GM12878 (cell line): ENCODE measurements around the gene AGAP1.

Experiments
- BCL3 ChIP-seq: IDR thresholded peaks from 2 replicates; pipeline ENCODE4 v1.6.1; 2011; ENCODE audit warnings: borderline replicate concordance, low read depth, mild to moderate bottlenecking, moderate library complexity, low read length; ENCODE audit not compliant: insufficient read depth, poor library complexity, severe bottlenecking
- BRCA1 ChIP-seq: IDR thresholded peaks from 2 replicates; pipeline ENCODE4 v1.6.1; 2011; ENCODE audit warnings: low read depth, low read length, improper control_type of control experiment
- CBX5 ChIP-seq: sonication (generic); IDR thresholded peaks from 2 replicates; pipeline ENCODE4 v1.6.1; 2016; ENCODE audit warnings: low read depth, moderate library complexity, mild to moderate bottlenecking, inconsistent platforms
- FOXM1 ChIP-seq: IDR thresholded peaks from 2 replicates; pipeline ENCODE4 v1.6.1; 2012; ENCODE audit warnings: low read depth, mild to moderate bottlenecking, inconsistent platforms, low read length, moderate library complexity
- HCFC1 ChIP-seq: fragments of 150-350 bp; IDR thresholded peaks from 2 replicates; pipeline ENCODE4 v1.6.1; 2014; ENCODE audit warnings: low read length
- HDAC6 ChIP-seq: fragments of 200-600 bp; sonication (generic); IDR thresholded peaks from one replicate; pipeline ENCODE4 v1.8.0; 2017; ENCODE audit warnings: antibody characterized with exemption; ENCODE audit not compliant: unreplicated experiment
- POLR2AphosphoS5 ChIP-seq: IDR thresholded peaks from 2 replicates; pipeline ENCODE4 v1.6.1; 2011; ENCODE audit warnings: mild to moderate bottlenecking, low read length, inconsistent platforms
- TAF1 ChIP-seq: IDR thresholded peaks from 2 replicates; pipeline ENCODE4 v1.6.1; 2011; ENCODE audit warnings: mild to moderate bottlenecking, low read depth, low read length, borderline replicate concordance
- TF ChIP-seq, protein P1 (sequence below): fragments of 450-650 bp; IDR thresholded peaks from 2 replicates; pipeline ENCODE4 v1.6.1; 2017; ENCODE audit warnings: mild to moderate bottlenecking
- TF ChIP-seq, protein P2 (sequence below), 3 experiments: IDR thresholded peaks in 2 of 3; conservative IDR thresholded peaks in 1 of 3; 2 replicates each; pipeline ENCODE4 v1.5.1; 2011; ENCODE audit warnings: low read depth in 3 of 3, low read length in 3 of 3, mild to moderate bottlenecking in 3 of 3, control low read depth in 2 of 3, moderate library complexity in 2 of 3, inconsistent platforms in 1 of 3, mixed read lengths in 1 of 3; ENCODE audit not compliant: control insufficient read depth in 2 of 3, insufficient read depth in 1 of 3; ENCODE audit errors: extremely low read depth in 1 of 3
- TF ChIP-seq, protein P3 (sequence below): IDR thresholded peaks from 2 replicates; pipeline ENCODE4 v1.6.1; 2012; ENCODE audit warnings: low read depth, low read length, improper control_type of control experiment

DNA sequence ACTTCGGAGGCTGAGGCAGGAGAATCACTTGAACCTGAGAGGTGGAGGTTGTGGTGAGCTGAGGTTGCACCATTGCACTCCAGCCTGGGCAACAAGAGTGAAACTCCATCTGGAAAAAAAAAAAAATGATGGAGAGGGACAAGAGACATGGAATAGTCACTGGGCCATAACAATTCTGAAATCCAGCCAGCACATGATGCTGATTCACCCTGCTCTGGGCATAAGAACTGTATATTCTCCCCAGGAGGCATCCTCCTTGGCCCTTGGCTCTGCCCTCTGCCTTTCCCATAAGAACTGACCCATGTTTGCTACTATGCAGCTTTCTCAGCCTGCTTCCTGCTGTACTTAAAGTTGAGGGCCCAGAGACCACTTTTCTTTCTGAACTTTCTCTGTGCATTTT, 376.7 kb downstream of the AGAP1 start:
- TF ChIP-seq, protein P1, sequence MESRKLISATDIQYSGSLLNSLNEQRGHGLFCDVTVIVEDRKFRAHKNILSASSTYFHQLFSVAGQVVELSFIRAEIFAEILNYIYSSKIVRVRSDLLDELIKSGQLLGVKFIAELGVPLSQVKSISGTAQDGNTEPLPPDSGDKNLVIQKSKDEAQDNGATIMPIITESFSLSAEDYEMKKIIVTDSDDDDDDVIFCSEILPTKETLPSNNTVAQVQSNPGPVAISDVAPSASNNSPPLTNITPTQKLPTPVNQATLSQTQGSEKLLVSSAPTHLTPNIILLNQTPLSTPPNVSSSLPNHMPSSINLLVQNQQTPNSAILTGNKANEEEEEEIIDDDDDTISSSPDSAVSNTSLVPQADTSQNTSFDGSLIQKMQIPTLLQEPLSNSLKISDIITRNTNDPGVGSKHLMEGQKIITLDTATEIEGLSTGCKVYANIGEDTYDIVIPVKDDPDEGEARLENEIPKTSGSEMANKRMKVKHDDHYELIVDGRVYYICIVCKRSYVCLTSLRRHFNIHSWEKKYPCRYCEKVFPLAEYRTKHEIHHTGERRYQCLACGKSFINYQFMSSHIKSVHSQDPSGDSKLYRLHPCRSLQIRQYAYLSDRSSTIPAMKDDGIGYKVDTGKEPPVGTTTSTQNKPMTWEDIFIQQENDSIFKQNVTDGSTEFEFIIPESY = no peak
- TF ChIP-seq POLR2AphosphoS5 = no peak
- no peak for TF ChIP-seq BCL3
- no peak for TF ChIP-seq TAF1
- TF ChIP-seq CBX5 = no peak
- no peak for TF ChIP-seq BRCA1
- TF ChIP-seq, protein P2, sequence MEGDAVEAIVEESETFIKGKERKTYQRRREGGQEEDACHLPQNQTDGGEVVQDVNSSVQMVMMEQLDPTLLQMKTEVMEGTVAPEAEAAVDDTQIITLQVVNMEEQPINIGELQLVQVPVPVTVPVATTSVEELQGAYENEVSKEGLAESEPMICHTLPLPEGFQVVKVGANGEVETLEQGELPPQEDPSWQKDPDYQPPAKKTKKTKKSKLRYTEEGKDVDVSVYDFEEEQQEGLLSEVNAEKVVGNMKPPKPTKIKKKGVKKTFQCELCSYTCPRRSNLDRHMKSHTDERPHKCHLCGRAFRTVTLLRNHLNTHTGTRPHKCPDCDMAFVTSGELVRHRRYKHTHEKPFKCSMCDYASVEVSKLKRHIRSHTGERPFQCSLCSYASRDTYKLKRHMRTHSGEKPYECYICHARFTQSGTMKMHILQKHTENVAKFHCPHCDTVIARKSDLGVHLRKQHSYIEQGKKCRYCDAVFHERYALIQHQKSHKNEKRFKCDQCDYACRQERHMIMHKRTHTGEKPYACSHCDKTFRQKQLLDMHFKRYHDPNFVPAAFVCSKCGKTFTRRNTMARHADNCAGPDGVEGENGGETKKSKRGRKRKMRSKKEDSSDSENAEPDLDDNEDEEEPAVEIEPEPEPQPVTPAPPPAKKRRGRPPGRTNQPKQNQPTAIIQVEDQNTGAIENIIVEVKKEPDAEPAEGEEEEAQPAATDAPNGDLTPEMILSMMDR (IDR thresholded peaks at IDR 0.05 in 2 of 3, conservative IDR thresholded peaks at IDR 0.05 in 1 of 3; ENCODE audit: control insufficient read depth in 2 of 3, extremely low read depth in 1 of 3, insufficient read depth in 1 of 3, low read depth in 3 of 3, low read length in 3 of 3) = no peak
- no peak for TF ChIP-seq FOXM1
- TF ChIP-seq, protein P3, sequence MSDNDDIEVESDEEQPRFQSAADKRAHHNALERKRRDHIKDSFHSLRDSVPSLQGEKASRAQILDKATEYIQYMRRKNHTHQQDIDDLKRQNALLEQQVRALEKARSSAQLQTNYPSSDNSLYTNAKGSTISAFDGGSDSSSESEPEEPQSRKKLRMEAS = no peak
- TF ChIP-seq HDAC6 = no peak
- TF ChIP-seq HCFC1 = no peak
